ENCODE data around the gene SLC2A8. TPM values are rescaled to one million over a fixed set of nuclear protein-coding genes. Genes with fewer than 3 reads are reported as not detected.
A peak's percentile ranks its signal among the peaks of the same experiment; 100 is the strongest.

The SLC2A8 gene
- polyA plus RNA-seq, 3 donors: 6.6 to 8.7 (median 6.6) TPM

DNA sequence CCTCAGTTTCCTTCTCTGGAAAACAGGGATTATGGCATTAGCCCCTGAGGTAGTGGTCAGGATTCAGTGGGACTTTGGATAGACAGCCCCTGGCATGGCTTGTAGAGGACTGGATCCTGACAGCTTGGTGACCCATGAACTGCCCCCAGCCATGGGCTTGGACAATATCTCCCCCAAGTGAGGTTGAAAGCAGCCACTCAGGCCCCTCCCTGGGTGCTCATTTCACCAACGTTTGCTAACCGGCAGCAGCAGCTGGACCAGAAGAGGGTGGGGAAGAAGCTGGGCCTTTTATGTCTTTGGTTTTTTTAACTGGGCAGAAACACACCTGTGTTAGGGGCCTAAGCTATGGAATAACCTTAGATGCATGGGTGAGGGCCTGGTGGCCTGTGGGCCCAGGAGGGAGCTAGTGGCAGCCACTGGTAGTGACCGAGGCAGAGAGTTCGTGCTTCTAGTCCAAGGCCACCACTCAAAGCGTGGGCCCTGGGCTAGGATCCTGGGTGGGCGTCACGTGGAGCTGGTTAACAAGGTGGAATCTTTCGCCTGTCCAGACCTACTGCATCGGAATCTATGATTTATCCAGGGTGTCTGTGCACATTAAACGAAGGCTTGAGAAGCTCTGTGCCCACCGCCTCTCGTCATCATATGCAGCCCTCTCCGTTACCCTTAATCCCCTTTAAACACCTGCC is 1.9 kb downstream of the SLC2A8 start:
- H3K4me1 ChIP-seq (ENCODE audit: control insufficient read depth in 1 of 2, insufficient read depth in 2 of 2, low read length in 2 of 2): peaks cover 19 to 27% of the 10 kb centered on the region in 2 donors
- H3K79me2 ChIP-seq (ENCODE audit: insufficient read depth, low read length): no peaks in the 10 kb centered on the region
- 100% methylated on average over 11 of the region's 13 CpGs for WGBS (ENCODE audit: insufficient coverage)
- no peak overlapping the region for H3K4me2 ChIP-seq (replicated peaks; ENCODE audit: extremely low read depth, low read length, poor library complexity, severe bottlenecking)
- no peak for DNase-seq
- TF ChIP-seq, protein P1, sequence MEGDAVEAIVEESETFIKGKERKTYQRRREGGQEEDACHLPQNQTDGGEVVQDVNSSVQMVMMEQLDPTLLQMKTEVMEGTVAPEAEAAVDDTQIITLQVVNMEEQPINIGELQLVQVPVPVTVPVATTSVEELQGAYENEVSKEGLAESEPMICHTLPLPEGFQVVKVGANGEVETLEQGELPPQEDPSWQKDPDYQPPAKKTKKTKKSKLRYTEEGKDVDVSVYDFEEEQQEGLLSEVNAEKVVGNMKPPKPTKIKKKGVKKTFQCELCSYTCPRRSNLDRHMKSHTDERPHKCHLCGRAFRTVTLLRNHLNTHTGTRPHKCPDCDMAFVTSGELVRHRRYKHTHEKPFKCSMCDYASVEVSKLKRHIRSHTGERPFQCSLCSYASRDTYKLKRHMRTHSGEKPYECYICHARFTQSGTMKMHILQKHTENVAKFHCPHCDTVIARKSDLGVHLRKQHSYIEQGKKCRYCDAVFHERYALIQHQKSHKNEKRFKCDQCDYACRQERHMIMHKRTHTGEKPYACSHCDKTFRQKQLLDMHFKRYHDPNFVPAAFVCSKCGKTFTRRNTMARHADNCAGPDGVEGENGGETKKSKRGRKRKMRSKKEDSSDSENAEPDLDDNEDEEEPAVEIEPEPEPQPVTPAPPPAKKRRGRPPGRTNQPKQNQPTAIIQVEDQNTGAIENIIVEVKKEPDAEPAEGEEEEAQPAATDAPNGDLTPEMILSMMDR (IDR thresholded peaks at IDR 0.05): no peak
- H3K27ac ChIP-seq (ENCODE audit: low read depth in 1 of 2, low read length in 2 of 2): no peak overlapping the region
- no peaks in the 10 kb centered on the region for H3K9me3 ChIP-seq (replicated peaks in 1 of 2; ENCODE audit: control insufficient read depth in 1 of 2, insufficient read depth in 1 of 2, low read length in 2 of 2)
- intact Hi-C loops (cut with micrococcal nuclease): loop anchor here (5.0 kb wide), 1 partner anchor 177 kb away; no protein-coding TSS in a partner anchor
- H2AFZ ChIP-seq (ENCODE audit: insufficient read depth, low read depth, low read length, poor library complexity, severe bottlenecking): no peak overlapping the region
- Mint-ChIP-seq H3K36me3 (peaks cover 0 to 3% of the 10 kb centered on the region in 2 donors), H3K27ac (no peak overlapping the region), H3K9me3 (peaks cover 0 to 3% (median 0%) of the 10 kb centered on the region in 7 donors), H3K4me3 (peak overlapping the region; percentile 76 to 89), H3K27me3 (ENCODE audit: low read depth in 3 of 3) (peaks cover 15 to 29% (median 15%) of the 10 kb centered on the region in 3 donors), H3K4me1 (peaks cover 15% of the 10 kb centered on the region)
- H4K20me1 ChIP-seq (ENCODE audit: insufficient read depth, low read length): peaks cover 5% of the 10 kb centered on the region
- peaks cover 0 to 7% of the 10 kb centered on the region in 2 donors for H3K27me3 ChIP-seq (ENCODE audit: control insufficient read depth in 2 of 2, insufficient read depth in 2 of 2, low read length in 2 of 2)
- H3K36me3 ChIP-seq (replicated peaks in 1 of 2; ENCODE audit: control insufficient read depth in 1 of 2, insufficient read depth in 2 of 2, low read length in 2 of 2): peaks cover 0 to 2% of the 10 kb centered on the region in 2 donors
- no peak overlapping the region for H3K9ac ChIP-seq (ENCODE audit: insufficient read depth, low read length, poor library complexity, severe bottlenecking)
- peak overlapping the region in 1 of 3 experiments; percentile 72 for H3K4me3 ChIP-seq (replicated peaks in 1 of 3; ENCODE audit: low read depth in 2 of 3, low read length in 3 of 3)

DNA sequence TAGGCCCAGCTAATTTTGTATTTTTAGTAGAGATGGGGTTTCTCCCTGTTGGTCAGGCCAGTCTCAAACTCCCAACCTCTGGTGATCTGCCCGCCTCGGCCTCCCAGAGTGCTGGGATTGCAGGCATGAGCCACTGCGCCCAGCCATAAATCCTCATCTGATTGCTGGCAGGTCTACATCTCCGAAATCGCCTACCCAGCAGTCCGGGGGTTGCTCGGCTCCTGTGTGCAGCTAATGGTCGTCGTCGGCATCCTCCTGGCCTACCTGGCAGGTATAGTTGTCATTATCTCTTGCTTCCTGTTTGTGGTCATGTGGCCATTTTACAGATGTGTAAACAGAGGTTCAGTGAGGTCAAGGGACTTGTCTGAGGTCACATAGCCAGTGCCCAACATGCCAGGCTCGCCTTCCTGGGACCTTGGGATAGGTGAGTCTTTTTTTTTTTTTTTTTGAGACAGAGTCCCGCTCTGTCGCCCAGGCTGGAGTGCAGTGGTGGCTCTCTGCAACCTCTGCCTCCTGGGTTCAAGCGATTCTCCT is 2.8 kb downstream of the SLC2A8 start:
- intact Hi-C loops (cut with micrococcal nuclease): loop anchor here (5.0 kb wide), 1 partner anchor 178 kb away; no protein-coding TSS in a partner anchor
- Mint-ChIP-seq H3K27me3 (ENCODE audit: low read depth in 3 of 3) (peaks cover 12 to 27% (median 15%) of the 10 kb centered on the region in 3 donors), H3K36me3 (peaks cover 0 to 3% of the 10 kb centered on the region in 2 donors), H3K4me1 (peaks cover 15% of the 10 kb centered on the region), H3K27ac (no peak overlapping the region), H3K9me3 (peaks cover 0 to 3% (median 0%) of the 10 kb centered on the region in 7 donors), H3K4me3 (no peak overlapping the region)
- Histone ChIP-seq H3K9me3 (replicated peaks in 1 of 2; ENCODE audit: control insufficient read depth in 1 of 2, insufficient read depth in 1 of 2, low read length in 2 of 2) (no peaks in the 10 kb centered on the region), H3K4me3 (replicated peaks in 1 of 3; ENCODE audit: low read depth in 2 of 3, low read length in 3 of 3) (no peak overlapping the region), H3K9ac (ENCODE audit: insufficient read depth, low read length, poor library complexity, severe bottlenecking) (no peak overlapping the region), H3K27ac (ENCODE audit: low read depth in 1 of 2, low read length in 2 of 2) (no peak overlapping the region), H3K79me2 (ENCODE audit: insufficient read depth, low read length) (no peaks in the 10 kb centered on the region), H4K20me1 (ENCODE audit: insufficient read depth, low read length) (peaks cover 5% of the 10 kb centered on the region), H3K36me3 (replicated peaks in 1 of 2; ENCODE audit: control insufficient read depth in 1 of 2, insufficient read depth in 2 of 2, low read length in 2 of 2) (peaks cover 0 to 2% of the 10 kb centered on the region in 2 donors), H3K4me2 (replicated peaks; ENCODE audit: extremely low read depth, low read length, poor library complexity, severe bottlenecking) (no peak overlapping the region), H3K27me3 (ENCODE audit: control insufficient read depth in 2 of 2, insufficient read depth in 2 of 2, low read length in 2 of 2) (peaks cover 0 to 7% of the 10 kb centered on the region in 2 donors), H2AFZ (ENCODE audit: insufficient read depth, low read depth, low read length, poor library complexity, severe bottlenecking) (no peak overlapping the region), H3K4me1 (ENCODE audit: control insufficient read depth in 1 of 2, insufficient read depth in 2 of 2, low read length in 2 of 2) (peaks cover 19 to 27% of the 10 kb centered on the region in 2 donors)
- DNase-seq: no peak
- WGBS (ENCODE audit: insufficient coverage): 98% methylated on average over 12 of the region's 14 CpGs
- TF ChIP-seq, protein P1 (IDR thresholded peaks at IDR 0.05): no peak

Data from CD14-positive monocyte (primary cell).